Gastroesophageal sphincter (tissue), 4 donors: ENCODE measurements around the gene CEBPE. TPM values are rescaled to one million over a fixed set of nuclear protein-coding genes. Genes with fewer than 3 reads are reported as not detected.

ENCODE experiments used
- ATAC-seq: fragments of 150-250 bp; one replicate; pipeline ENCODE4 v1.9.1; 2016; ENCODE audit warnings: mild to moderate bottlenecking, moderate library complexity
- H3K27ac ChIP-seq, 4 donors: fragments of 200-600 bp; sonication (generic) in 3 of 4; 1 replicate in 3 of 4; 2 replicates in 1 of 4; pipeline ENCODE4 v1.5.1; 2016 to 2019
- H3K27me3 ChIP-seq: fragments of 200-600 bp; sonication (generic); one replicate; pipeline ENCODE4 v1.5.1; 2019
- H3K36me3 ChIP-seq, 2 donors: fragments of 200-600 bp; sonication (generic); one replicate each; pipeline ENCODE4 v1.5.1; 2019; ENCODE audit warnings: control low read depth in 1 of 2
- H3K4me1 ChIP-seq, 3 donors: fragments of 200-600 bp; sonication (generic); 1 replicate in 2 of 3; 2 replicates in 1 of 3; pipeline ENCODE4 v1.5.1; 2016 to 2019; ENCODE audit warnings: control low read depth in 2 of 3
- H3K4me3 ChIP-seq, 2 donors: fragments of 200-600 bp; sonication (generic); one replicate each; pipeline ENCODE4 v1.5.1; 2019; ENCODE audit warnings: mild to moderate bottlenecking in 1 of 2, moderate library complexity in 1 of 2
- H3K9me3 ChIP-seq, 3 donors: fragments of 200-600 bp; sonication (generic); one replicate each; pipeline ENCODE4 v1.5.1; 2017 to 2019; ENCODE audit warnings: control low read depth in 2 of 3
- CTCF ChIP-seq, 4 experiments: fragments of 200-600 bp in 2 of 4; fragments of 450-650 bp in 2 of 4; sonication (generic) in 1 of 4; IDR thresholded peaks; one replicate each; pipeline ENCODE4 v1.5.1; 2017 to 2019; ENCODE audit warnings: antibody characterized with exemption in 4 of 4, mild to moderate bottlenecking in 2 of 4, moderate library complexity in 2 of 4
- EP300 ChIP-seq: sonication (generic); formaldehyde crosslinking; IDR thresholded peaks from one replicate; pipeline ENCODE4 v1.6.1; 2017; ENCODE audit warnings: antibody characterized with exemption, mild to moderate bottlenecking
- POLR2A ChIP-seq, 2 donors: fragments of 450-650 bp; IDR thresholded peaks; one replicate each; pipeline ENCODE4 v1.6.1; 2017; ENCODE audit warnings: antibody characterized with exemption in 2 of 2, mild to moderate bottlenecking in 2 of 2, moderate library complexity in 1 of 2
- POLR2AphosphoS5 ChIP-seq: sonication (generic); formaldehyde crosslinking; IDR thresholded peaks from one replicate; pipeline ENCODE4 v1.6.1; 2017; ENCODE audit warnings: antibody characterized with exemption
- WGBS, 2 donors: methylation state at CpG; one replicate each; pipeline ENCODE4 v1.1.5; 2018; ENCODE audit warnings: low coverage in 1 of 2; 5-methylcytosine and 5-hydroxymethylcytosine counted together
- total RNA-seq, 4 donors: library from RNA; depleted of rRNA; stranded (reverse); fragments of >200 nt; gene quantifications; one replicate each; pipeline ENCODE4 v1.1.0, GENCODE V29; 2016

Gene CEBPE
- total RNA-seq, 4 donors from 2014 or later, result not detected

- Histone ChIP-seq H3K4me3 (no peak overlapping the region), H3K4me1 (peaks cover 0 to 10% (median 0%) of the 10 kb centered on the region in 3 donors), H3K27me3 (no peaks in the 10 kb centered on the region), H3K36me3 (no peaks in the 10 kb centered on the region), H3K9me3 (no peaks in the 10 kb centered on the region), H3K27ac (no peak overlapping the region)
- WGBS, 2 donors, result 60 to 94% methylated on average over 1 to 3 of the region's 4 CpGs
- TF ChIP-seq CTCF (IDR thresholded peaks at IDR 0.05), result no peak
- TF ChIP-seq POLR2A (IDR thresholded peaks at IDR 0.05), result no peak
- no peak for TF ChIP-seq EP300
- no peak for TF ChIP-seq POLR2AphosphoS5
- ATAC-seq, result no peak
These were observed 13.7 kb downstream of the CEBPE start for GRCh38 chr14:23105348-23105824.

- WGBS, 2 donors, result 56 to 64% methylated on average over 7 to 10 of the region's 11 CpGs
- H3K4me1 ChIP-seq, result peaks cover 0 to 10% (median 0%) of the 10 kb centered on the region in 3 donors
These were observed 14.3 kb downstream of the CEBPE start, which contains the start of gene CIROP for GRCh38 chr14:23104591-23105347. Gene CIROP, minus strand, starts transcription at chr14:23104989. Its CDS starts 69 bp downstream, at chr14:23104920.

GRCh38 chr14:23104070-23104590 lies 14.9 kb downstream of the CEBPE start:
- no peaks in the 10 kb centered on the region for H3K27me3 ChIP-seq
- no peak overlapping the region for H3K27ac ChIP-seq
- H3K9me3 ChIP-seq, result no peaks in the 10 kb centered on the region
- WGBS, 2 donors, result 75 to 83% methylated on average over 5 to 6 of the region's 6 CpGs
- peaks cover 0 to 3% of the 10 kb centered on the region in 2 donors for H3K36me3 ChIP-seq
- no peak overlapping the region for H3K4me3 ChIP-seq
- TF ChIP-seq EP300, result no peak
- no peak for TF ChIP-seq POLR2A (IDR thresholded peaks at IDR 0.05)
- no peak for TF ChIP-seq POLR2AphosphoS5
- no peak for TF ChIP-seq CTCF (IDR thresholded peaks at IDR 0.05)
- H3K4me1 ChIP-seq, result peaks cover 0 to 10% (median 0%) of the 10 kb centered on the region in 3 donors
- no peak for ATAC-seq

More at GRCh38 chr14:23104591-23105347, 14.3 kb downstream of the CEBPE start, which contains the start of gene CIROP:
- H3K27me3 ChIP-seq, result no peaks in the 10 kb centered on the region
- H3K9me3 ChIP-seq, result no peaks in the 10 kb centered on the region
- H3K4me3 ChIP-seq, result no peak within 1 kb of the TSS
- H3K27ac ChIP-seq, result no peak within 1 kb of the TSS
- ATAC-seq, result peak; percentile 28
- TF ChIP-seq EP300, result no peak
- no peak for TF ChIP-seq CTCF (IDR thresholded peaks at IDR 0.05)
- TF ChIP-seq POLR2A (IDR thresholded peaks at IDR 0.05), result no peak
- no peak for TF ChIP-seq POLR2AphosphoS5
- H3K36me3 ChIP-seq, result no peaks in the 10 kb centered on the region

- TF ChIP-seq EP300 (no peak), POLR2A (IDR thresholded peaks at IDR 0.05) (no peak), POLR2AphosphoS5 (no peak), CTCF (IDR thresholded peaks at IDR 0.05) (no peak)
- ATAC-seq, result no peak
- 79% methylated on average over 4 of the region's 4 CpGs; no CpG with 5 or more reads in 1 of the 2 donors for WGBS, 2 donors
These were observed 15.5 kb downstream of the CEBPE start for GRCh38 chr14:23103581-23103980.

More at GRCh38 chr14:23103581-23103980, 15.5 kb downstream of the CEBPE start:
- peaks cover 0 to 10% (median 0%) of the 10 kb centered on the region in 3 donors for H3K4me1 ChIP-seq
- H3K27ac ChIP-seq, result no peak overlapping the region
- peaks cover 0 to 8% of the 10 kb centered on the region in 2 donors for H3K36me3 ChIP-seq
- H3K27me3 ChIP-seq, result no peaks in the 10 kb centered on the region
- H3K9me3 ChIP-seq, result no peaks in the 10 kb centered on the region
- H3K4me3 ChIP-seq, result no peak overlapping the region
